Thyroid gland (tissue), 4 donors: Measurements from ENCODE around the gene LMNTD2.

Source experiments
- CTCF ChIP-seq, 6 experiments: fragments of 200-600 bp in 3 of 6; fragments of 450-650 bp in 3 of 6; sonication (generic) in 3 of 6; IDR thresholded peaks; one replicate each; pipeline ENCODE4 v1.5.1; 2016 to 2019; ENCODE audit warnings: antibody characterized with exemption in 6 of 6, mild to moderate bottlenecking in 2 of 6, inconsistent platforms in 1 of 6, moderate library complexity in 1 of 6
- POLR2A ChIP-seq, 2 donors: fragments of 450-650 bp; IDR thresholded peaks; one replicate each; pipeline ENCODE4 v1.6.1; 2017; ENCODE audit warnings: antibody characterized with exemption in 2 of 2, mild to moderate bottlenecking in 2 of 2, moderate library complexity in 1 of 2

DNA sequence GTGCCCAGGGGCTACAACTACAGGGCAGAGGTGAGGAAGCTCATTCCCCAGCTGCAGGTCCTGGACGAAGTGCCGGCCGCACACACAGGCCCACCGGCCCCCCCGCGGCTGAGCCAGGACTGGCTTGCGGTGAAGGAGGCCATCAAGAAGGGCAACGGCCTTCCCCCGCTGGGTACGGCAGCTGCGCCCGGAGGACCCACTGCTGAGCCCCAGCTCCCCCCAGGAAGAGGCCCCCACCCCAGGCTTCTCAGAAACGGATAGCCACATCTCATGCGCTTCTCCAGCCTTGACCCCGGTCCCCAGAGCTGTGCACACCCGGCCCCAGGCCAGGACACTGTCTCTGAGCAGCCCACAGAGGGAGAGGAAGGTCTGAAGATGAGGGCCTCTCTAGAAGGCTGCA, 9.4 kb downstream of the LMNTD2 start:
- TF ChIP-seq CTCF (IDR thresholded peaks at IDR 0.05), result no peak
- no peak for TF ChIP-seq POLR2A (IDR thresholded peaks at IDR 0.05)
